ENCODE data around the gene GPR84.

- TF ChIP-seq POLR2A (IDR thresholded peaks at IDR 0.05; ENCODE audit: low read length) (no peak), GATA1 (IDR thresholded peaks at IDR 0.05; ENCODE audit: low read depth, low read length) (no peak)
These were observed 25.5 kb downstream of the GPR84 start for GRCh38 chr12:54338698-54339296.

All from erythroblast (primary cell).